ENCODE results near the gene AOX1. TPM values are rescaled to one million over a fixed set of nuclear protein-coding genes. Genes with fewer than 3 reads are reported as not detected.
"Not testable (repeated sequence)": the region's sequence is repeated elsewhere in the genome, so short reads cannot be mapped to it uniquely, and the experiment has no call there.

Gene AOX1
- total and polyA plus RNA-seq, 2 donors (not counting 1 experiment from before 2014, with no cell fraction given), result 0.18 TPM; not detected in 1

- POLR2A ChIA-PET, result interaction anchor here (0.5 to 2.0 kb wide), 6 partner anchors 13 to 176 kb away, joined by 3 to 21 read pairs (median 6); partner anchors contain the start of genes BZW1, CLK1, NIF3L1 and PPIL3
- TF ChIP-seq, protein P1, sequence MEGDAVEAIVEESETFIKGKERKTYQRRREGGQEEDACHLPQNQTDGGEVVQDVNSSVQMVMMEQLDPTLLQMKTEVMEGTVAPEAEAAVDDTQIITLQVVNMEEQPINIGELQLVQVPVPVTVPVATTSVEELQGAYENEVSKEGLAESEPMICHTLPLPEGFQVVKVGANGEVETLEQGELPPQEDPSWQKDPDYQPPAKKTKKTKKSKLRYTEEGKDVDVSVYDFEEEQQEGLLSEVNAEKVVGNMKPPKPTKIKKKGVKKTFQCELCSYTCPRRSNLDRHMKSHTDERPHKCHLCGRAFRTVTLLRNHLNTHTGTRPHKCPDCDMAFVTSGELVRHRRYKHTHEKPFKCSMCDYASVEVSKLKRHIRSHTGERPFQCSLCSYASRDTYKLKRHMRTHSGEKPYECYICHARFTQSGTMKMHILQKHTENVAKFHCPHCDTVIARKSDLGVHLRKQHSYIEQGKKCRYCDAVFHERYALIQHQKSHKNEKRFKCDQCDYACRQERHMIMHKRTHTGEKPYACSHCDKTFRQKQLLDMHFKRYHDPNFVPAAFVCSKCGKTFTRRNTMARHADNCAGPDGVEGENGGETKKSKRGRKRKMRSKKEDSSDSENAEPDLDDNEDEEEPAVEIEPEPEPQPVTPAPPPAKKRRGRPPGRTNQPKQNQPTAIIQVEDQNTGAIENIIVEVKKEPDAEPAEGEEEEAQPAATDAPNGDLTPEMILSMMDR (IDR thresholded peaks at IDR 0.05), result no peak
- no peak for TF ChIP-seq EZH2 (IDR thresholded peaks at IDR 0.05; ENCODE audit: borderline replicate concordance, insufficient read depth, low read depth, low read length, poor library complexity, severe bottlenecking)
- H3K27ac Mint-ChIP-seq, result peak overlapping the region; percentile 98
- intact Hi-C loops (cut with micrococcal nuclease), result loop anchor here (1.0 to 5.0 kb wide), 10 partner anchors 98 to 1067 kb away; partner anchors contain the start of genes ALS2, BZW1, CFLAR and CLK1
- no peaks in the 10 kb centered on the region for H3K36me3 ChIP-seq (replicated peaks in 1 of 2; ENCODE audit: control extremely low read depth in 1 of 2, control insufficient read depth in 1 of 2, extremely low read depth in 1 of 2, insufficient read depth in 2 of 2, low read length in 1 of 2)
- H4K20me1 ChIP-seq (ENCODE audit: control insufficient read depth, insufficient read depth, low read length, poor library complexity, severe bottlenecking), result no peaks in the 10 kb centered on the region
- DNase-seq (no peak), ATAC-seq (ENCODE audit: low read depth) (no peak)
- no peaks in the 10 kb centered on the region for H3K27me3 ChIP-seq (replicated peaks in 1 of 4; ENCODE audit: control extremely low read depth in 1 of 4, control insufficient read depth in 3 of 4, insufficient read depth in 4 of 4, low read length in 3 of 4)
- peaks cover 15% of the 10 kb centered on the region for H3K4me1 Mint-ChIP-seq
- H3K9ac ChIP-seq (ENCODE audit: low read length), result peak overlapping the region; percentile 60
- no peaks in the 10 kb centered on the region for H3K79me2 ChIP-seq (ENCODE audit: control insufficient read depth, insufficient read depth, low read length)
- H2AFZ ChIP-seq (ENCODE audit: insufficient read depth, low read depth, low read length, poor library complexity, severe bottlenecking), result peak overlapping the region; percentile 77
- peaks cover 2% of the 10 kb centered on the region for H3K9me3 Mint-ChIP-seq (ENCODE audit: insufficient read depth)
- peak overlapping the region; percentile 65 for H3K4me2 ChIP-seq (replicated peaks; ENCODE audit: low read depth, low read length, poor library complexity, severe bottlenecking)
- H3K27me3 Mint-ChIP-seq, result peaks cover 6% of the 10 kb centered on the region
- peak overlapping the region; percentile 82 to 93 for H3K27ac ChIP-seq (ENCODE audit: low read length in 2 of 2)
- H3K9me3 ChIP-seq (ENCODE audit: control extremely low read depth in 1 of 3, control insufficient read depth in 2 of 3, insufficient read depth in 1 of 3, low read length in 2 of 3), result no peaks in the 10 kb centered on the region
- H3K4me1 ChIP-seq (ENCODE audit: control insufficient read depth in 2 of 2, insufficient read depth in 2 of 2, low read length in 2 of 2), result peaks cover 5 to 6% of the 10 kb centered on the region in 2 donors
- WGBS (ENCODE audit: insufficient coverage), result 97% methylated on average over 4 of the region's 4 CpGs
- CTCF ChIA-PET, result interaction anchor here (0.8 to 3.6 kb wide), 12 partner anchors 14 to 519 kb away, joined by 3 to 22 read pairs (median 6); partner anchors contain the start of genes CLK1 and SGO2
- peak overlapping the region; percentile 83 for H3K4me3 Mint-ChIP-seq
- H3K4me3 ChIP-seq (ENCODE audit: control extremely low read depth in 1 of 5, extremely low read depth in 1 of 5, insufficient read depth in 1 of 5, low read depth in 2 of 5, low read length in 4 of 5), result peak overlapping the region in 2 of 5 experiments; percentile 9 to 52
Measured at GRCh38 chr2:200713704-200714064, 127.9 kb downstream of the AOX1 start.

GRCh38 chr2:200715014-200715413 is 129.2 kb downstream of the AOX1 start:
- H4K20me1 ChIP-seq (ENCODE audit: control insufficient read depth, insufficient read depth, low read length, poor library complexity, severe bottlenecking); H3K79me2 ChIP-seq (ENCODE audit: control insufficient read depth, insufficient read depth, low read length); H3K27ac Mint-ChIP-seq; H3K4me3 Mint-ChIP-seq; H3K36me3 ChIP-seq (replicated peaks in 1 of 2; ENCODE audit: control extremely low read depth in 1 of 2, control insufficient read depth in 1 of 2, extremely low read depth in 1 of 2, insufficient read depth in 2 of 2, low read length in 1 of 2); H3K4me3 ChIP-seq (ENCODE audit: control extremely low read depth in 1 of 5, extremely low read depth in 1 of 5, insufficient read depth in 1 of 5, low read depth in 2 of 5, low read length in 4 of 5); POLR2A ChIA-PET; H3K9me3 ChIP-seq (ENCODE audit: control extremely low read depth in 1 of 3, control insufficient read depth in 2 of 3, insufficient read depth in 1 of 3, low read length in 2 of 3); H3K9me3 Mint-ChIP-seq (ENCODE audit: insufficient read depth); H3K4me1 ChIP-seq (ENCODE audit: control insufficient read depth in 2 of 2, insufficient read depth in 2 of 2, low read length in 2 of 2); H3K27me3 ChIP-seq (replicated peaks in 1 of 4; ENCODE audit: control extremely low read depth in 1 of 4, control insufficient read depth in 3 of 4, insufficient read depth in 4 of 4, low read length in 3 of 4); DNase-seq; H3K27ac ChIP-seq (ENCODE audit: low read length in 2 of 2); intact Hi-C loops (cut with micrococcal nuclease); H2AFZ ChIP-seq (ENCODE audit: insufficient read depth, low read depth, low read length, poor library complexity, severe bottlenecking); H3K4me2 ChIP-seq (replicated peaks; ENCODE audit: low read depth, low read length, poor library complexity, severe bottlenecking); H3K27me3 Mint-ChIP-seq; ATAC-seq (ENCODE audit: low read depth); H3K9ac ChIP-seq (ENCODE audit: low read length): not testable (repeated sequence)
- CTCF ChIA-PET, result interaction anchor here (3.6 kb wide), 1 partner anchor 353 kb away, joined by 22 read pairs; no protein-coding TSS in a partner anchor
- WGBS (ENCODE audit: insufficient coverage), result no CpG with 5 or more reads among the region's 3 CpGs
- peaks cover 12% of the 10 kb centered on the region for H3K4me1 Mint-ChIP-seq

Measured in B cell (primary cell).